Stimulated activated naive CD4-positive, alpha-beta T cell (primary cell): Measurements from ENCODE around the gene PBX1.

ENCODE experiments used
- DNase-seq, 6 experiments: peaks; one replicate each; lab custom pipeline; 2025; lab: John Stamatoyannopoulos, UW

The PBX1 gene

DNA sequence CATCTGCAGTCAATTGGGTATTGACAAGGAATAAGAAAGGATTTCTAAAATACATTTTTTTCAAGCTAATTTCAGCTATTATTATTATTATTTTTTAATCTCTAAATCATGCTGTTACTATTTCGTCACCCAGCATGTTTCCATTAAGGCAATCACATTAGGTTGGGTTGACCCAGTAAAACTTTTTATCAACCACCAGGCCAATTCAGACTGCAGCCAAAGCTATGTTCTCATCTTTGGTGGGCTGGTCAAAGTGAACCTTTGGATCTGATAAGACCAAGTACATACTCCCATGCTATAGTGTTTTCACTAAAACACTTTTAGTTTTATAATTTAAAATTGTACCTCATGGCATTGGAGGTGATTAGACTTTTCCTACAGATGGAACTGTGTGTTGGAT, 198.6 kb downstream of the PBX1 start:
- DNase-seq = no peak

DNA sequence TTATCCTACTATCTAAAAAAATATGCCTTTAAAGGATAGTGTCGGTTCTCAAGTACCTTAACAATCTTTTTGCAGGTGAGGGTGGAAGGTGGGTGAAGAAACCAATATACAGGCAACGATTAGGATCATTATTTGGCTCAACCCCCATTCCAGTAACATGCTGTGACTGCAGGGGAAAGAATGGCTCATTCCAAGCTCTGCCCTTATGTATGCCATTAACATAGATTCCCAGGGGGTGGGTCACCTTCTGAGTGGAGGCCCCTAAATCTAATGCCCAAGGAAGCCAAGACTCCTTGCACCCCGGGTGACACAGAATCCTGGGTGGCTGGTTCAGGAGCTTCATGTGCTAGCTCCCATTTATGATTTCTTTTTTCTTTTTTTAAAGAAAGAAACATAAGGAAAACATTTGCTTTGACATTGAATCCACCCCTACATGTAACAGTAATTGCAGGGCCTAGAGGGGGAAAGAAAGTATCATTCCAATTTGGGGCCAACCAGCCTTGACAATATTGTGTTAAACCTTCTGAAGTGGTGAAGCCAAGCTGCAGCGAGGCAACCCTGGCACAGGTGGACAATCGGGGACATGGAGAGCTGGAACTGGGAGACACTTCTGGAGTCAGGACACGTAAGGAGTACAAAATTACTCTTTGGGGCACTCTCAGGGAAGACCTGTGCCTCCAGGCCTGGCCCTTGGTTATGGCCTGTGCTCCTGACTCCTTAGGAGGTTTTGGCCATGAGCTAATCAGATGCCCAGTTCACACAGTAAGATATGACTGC, 200.3 kb downstream of the PBX1 start:
- no peak for DNase-seq

DNA sequence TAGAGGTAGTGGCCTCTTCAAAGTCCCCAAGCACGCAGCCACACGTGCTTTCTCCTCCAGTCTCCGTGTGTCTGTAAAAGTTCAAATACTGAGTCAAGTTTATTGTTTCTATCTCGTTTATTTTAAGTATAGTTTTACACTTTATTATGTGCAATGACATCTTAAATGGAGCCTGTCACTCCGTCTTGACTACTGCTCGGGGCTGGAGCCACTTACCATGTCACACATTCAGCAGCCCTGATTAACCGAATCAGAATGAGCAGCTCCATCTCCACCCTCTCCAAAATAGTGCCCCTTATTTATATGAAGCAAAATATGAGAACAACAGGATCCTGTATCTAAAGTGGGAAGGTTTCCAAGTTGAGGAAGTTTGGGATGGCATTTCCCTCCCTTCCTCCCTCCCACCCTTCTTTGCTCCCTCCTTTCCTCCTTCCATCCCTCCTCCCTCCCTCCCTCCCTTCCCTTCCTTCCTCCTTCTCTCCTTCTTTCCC, 201.0 kb downstream of the PBX1 start:
- DNase-seq = no peak

DNA sequence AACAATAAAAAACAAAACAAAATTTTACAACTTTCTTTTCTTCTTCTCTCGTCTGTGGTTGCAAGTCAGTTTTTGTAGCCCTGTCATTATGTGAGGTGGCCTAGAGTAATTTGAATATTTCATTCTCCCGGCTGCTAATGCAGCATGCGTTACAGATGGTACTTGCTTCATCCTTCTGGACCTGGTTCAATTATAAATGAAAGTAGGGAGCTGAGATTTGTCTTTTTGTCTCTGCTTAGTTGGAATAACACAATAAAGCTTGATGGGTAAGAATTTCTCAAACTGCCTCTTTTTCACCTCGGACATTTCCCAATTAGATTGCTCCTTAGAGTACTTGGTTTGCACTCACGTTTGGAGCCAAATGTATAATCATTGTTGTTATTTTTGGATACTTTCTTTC, 201.6 kb downstream of the PBX1 start:
- DNase-seq = no peak

DNA sequence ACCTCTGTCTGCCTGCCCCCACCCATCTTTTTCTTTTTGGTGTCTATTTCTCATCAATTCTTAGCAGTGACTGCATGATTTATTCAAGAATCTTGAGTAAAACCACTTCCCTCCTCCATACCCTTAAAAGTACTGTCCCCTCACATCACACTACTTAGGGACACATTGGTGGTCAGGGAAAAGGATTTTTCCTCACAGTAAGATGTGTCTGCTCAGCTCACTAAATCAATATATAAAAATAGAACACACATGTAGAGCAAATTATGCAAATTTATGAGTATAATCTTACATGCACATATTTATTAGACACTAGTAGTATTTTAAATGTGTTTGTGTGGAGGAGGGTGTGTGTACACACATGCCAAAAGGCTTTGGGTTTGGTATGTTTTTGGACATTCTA, 202.0 kb downstream of the PBX1 start:
- no peak for DNase-seq

DNA sequence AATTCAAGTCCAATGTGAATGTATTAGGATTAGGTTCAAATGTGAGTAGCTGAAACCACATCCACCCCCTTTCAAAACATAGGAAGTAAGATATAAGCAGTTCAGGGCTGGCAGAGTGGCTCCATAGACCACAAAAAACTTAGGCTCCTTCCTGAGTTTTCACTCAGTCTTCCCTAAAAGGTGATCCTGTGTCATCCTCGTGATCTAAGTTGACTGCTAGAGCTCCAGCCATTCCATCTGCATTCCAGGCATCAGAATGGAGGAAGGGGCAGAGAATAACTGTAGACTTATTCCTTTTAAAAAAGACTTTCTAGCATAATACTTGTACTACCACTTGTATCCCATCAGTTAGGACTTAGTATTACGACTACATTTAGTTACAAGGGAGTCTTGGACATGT, 204.1 kb downstream of the PBX1 start:
- DNase-seq = no peak

DNA sequence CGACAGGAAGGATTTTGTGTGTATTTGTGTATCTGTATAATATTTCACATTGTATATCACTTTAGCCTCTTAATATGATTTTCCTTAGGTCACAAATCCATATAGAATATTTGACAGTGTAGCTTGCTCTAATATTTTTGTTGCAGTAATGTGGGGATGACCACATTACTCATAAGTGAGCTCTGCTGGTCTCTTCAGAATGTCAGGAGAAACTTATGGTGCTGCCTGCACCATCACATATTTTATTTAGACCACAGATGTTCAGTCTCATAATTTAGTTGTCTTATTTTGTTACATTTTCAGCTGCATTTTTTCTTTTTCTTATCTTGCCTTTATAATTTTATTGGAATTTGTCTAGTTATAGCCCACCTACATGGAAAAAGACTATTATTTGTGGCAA, 205.3 kb downstream of the PBX1 start:
- DNase-seq = no peak

DNA sequence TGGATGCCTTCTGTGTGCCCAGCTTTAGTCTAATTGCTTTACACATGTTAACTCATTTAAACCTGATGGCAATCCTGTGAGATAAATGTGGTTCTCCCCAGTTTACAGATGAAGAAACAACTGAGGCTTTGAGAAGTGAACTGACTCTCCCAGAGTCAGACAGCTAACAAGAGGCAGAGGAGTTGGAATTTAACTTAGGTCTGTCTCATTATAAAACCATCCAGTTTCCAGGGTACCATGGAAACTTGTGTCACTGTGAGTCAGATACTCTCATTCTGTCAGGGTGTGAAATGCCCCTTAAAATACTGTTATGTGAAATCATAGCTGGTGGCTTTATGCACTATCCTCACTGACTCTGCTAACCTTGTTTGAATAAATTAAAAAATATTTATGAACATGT, 206.6 kb downstream of the PBX1 start:
- DNase-seq = no peak

DNA sequence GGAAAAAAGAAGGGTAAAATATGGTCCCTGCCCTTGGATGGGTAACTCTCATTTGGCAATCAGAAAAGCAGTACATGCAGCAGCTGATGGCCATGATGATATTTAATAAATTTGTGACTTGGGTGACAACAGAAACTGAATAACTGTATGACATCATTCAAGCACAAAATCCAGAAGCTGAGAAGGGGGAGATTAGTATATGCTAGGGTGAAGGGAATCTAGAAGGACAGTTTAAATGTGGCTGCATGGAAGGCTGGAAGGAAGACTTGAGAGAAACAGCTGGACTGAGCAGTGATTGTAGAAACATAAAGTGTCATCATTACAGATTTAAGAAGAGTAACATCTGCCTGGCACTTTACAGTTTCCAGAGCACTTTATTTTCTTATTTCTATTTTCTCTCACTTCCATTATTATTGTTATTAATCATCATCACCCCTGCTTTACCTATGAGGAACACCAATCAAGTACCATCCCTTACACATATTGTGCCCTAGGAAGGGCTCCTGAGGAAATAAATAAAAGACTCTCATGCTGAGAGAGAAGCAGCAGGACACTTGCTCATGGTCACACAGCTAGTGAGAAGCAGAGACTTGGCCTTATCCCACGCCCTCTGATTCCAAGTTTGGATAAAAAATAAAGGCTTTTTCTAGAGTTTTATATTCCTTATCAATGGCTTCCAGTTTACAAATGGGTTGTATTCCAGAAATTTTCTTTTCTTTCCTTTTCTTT, 207.2 kb downstream of the PBX1 start:
- no peak for DNase-seq

DNA sequence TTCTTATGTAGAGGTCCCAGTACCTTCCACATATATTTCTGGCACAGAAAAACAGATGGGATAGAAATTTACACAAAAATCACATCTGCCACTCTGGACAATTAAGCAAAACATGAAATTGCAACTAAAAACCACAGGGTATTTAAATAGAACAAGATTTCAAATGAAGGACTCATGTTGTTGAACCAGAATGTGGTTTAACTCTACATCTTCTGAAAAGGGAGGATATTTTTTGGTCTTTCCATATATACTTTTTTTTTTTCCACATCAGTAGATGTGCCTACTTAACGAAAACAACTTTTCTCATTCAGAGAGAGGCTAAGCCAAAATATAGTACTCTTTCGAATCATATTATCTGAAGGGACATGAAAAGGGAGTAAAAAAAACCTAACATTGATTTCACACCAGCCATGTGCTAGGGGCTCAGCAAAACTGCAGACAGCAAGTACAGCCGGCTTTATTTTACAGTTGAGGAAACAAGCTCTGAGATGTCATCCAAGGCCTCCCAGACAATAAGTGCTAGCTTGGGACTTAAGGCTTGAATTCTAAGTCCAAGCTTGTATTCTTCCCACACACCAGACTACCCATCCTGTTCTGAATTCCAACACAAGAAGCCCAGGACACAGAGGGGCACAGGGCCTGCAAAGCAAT, 208.9 kb downstream of the PBX1 start:
- no peak for DNase-seq

DNA sequence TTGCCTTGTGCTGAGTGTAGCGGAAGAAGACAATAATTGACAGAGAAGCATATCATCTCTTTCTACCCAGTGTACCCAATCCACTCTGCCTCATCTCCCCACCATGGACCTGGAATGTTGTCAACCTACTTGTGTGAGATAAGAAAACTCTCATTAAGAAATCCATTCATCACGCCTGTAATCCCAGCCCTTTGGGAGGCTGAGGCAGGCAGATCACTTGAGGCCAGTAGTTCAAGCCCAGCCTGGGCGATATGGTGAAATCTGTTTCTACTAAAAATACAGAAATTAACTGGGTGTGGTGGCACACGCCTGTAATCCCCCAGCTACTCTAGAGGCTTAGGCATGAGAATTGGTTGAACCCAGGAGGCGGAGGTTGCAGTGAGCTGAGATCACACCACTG, 209.6 kb downstream of the PBX1 start:
- DNase-seq = no peak

DNA sequence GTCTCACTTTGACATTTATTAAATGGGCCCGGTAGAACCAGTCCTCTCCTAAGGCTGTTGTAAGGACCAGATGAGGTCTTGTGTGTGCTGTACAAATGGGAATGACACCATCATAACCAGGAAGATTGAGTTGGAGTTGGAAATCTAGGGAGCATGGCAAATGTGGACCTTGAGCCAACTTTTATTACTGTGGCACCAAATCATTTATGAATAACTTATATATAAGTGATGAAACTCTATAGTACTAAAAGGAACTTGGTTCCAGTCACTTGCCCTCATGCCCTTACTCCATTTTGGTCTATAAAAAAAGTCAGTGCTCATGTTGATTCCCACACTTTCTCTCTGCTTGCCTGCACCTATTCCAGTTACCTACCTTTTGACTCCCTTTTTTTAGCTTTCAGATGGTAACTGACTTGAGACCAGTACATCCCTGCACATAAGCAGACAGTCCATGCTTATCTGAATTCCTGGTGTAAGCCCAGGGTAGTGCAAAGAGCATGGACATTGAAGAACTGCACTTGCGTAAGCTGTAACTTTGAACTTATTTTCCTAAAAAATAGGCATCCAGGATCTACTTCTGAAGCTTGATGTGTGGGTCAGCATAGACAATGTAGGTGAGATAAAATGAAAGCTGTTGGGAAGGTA, 210.6 kb downstream of the PBX1 start:
- no peak for DNase-seq

DNA sequence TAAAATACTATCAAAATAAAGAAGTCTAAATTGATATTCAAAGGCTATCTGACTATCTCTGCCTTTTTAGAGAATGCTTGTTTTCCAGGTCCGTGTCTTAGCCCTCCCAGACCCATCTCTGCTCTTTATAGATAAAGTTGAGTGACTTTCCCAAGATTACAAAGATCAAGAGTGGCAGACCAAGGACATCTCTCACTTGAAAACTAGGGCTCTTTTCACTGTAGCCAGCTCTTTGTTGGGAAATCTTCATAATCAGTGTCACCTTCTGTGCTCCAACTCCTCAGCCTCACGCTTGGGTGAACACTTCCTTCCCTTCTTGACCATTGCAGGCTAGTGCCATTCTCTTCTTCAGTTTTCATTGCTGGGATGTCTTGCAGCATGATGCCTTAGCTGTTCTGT, 211.1 kb downstream of the PBX1 start:
- DNase-seq = no peak

DNA sequence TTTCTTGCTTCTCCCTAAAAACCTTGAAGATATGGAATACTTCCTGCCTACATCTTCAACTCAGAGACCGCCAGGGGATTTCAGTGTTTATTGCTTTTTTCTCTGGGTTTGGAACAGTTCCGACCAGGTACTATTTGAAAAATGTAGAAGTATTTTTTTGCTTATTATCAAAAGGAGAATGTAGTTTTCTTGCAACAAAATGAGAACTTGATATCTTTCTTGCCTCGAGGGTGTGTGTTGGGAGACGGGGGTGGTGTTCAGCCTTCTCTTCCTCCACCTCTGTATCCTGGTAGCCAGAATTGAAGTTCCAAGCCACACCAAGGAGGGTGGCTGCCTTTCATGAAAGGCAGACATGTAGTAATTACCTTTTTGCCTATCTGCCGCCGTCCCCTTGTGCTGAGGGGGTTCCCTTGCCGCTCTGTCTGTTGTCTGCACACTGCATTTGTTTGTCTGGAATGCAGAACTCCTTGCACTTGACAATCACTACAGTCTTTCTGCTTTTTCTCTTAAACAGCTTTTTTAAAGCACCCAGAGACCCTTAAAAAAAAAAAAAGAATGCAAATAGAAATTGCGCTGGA, 212.1 kb downstream of the PBX1 start:
- DNase-seq = no peak

DNA sequence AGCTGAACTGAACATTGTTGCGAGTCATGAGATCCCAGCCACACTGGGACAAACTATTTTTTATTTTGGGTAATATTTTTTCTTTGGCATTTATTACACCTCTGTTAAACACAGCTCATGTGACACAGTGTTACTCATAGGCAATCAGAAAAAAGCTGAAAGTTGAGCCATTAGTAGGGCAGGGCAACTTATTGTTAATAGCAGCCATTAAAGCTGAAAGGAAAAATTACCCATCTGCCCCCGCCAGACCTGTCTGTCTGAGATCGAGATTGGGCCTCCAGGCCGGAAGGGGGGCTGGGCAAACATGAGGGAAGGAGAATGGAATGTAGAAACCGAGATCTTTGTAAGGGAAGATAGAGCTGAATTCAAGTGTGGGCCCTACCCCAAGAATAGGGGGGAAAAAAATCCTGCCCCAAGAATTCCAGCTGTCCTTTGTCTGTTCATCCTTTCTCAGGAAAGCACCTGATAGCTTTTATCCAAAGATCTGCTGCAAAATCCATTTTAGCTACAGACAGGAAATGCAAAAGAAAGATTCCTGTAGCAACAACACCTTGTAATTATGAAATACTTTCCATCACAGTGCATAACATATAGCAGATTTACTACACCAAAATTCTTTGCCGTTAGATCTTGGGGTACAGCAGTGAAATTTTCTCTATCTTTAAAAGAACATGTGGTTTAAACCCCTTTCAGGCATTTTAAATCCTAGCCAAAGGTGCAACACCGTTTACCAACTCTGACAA, 212.8 kb downstream of the PBX1 start:
- no peak for DNase-seq

DNA sequence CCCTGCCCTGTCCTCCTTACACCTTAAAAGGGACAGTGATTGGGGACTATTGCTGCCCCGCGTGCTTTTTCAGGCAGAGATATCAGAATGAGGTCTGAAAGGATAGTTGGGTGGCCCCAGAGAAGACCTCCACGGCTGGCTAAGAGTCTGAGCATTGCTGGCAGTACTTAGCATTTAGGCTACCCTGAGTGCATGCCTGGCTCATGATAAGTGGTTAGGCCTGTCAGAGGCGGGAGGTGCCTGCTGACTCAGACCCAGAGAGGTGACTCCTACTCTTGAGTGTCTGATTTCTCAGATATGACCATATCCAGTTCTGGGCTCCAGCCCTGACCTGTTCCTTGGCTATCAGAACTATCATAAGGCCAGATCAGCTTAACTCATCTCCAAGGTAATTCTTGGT, 213.7 kb downstream of the PBX1 start:
- DNase-seq = no peak

DNA sequence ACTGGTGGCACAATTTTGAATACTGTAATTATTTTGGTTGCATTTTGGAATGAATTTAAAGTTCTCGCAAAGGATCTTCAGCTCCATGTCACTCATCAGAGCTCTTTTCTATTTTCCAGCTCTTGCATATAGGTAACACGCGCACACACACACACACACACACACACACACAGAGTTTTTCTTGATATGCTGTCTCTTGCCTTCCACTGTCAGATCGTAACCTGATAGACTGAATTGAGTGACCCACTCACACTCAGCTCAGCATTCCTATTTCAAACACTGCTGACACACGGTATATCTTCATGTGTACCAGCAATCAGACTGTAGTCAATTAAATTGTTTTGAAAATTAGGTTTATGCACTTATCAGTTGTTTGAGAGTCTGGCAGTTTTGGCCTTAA, 214.1 kb downstream of the PBX1 start:
- no peak for DNase-seq

DNA sequence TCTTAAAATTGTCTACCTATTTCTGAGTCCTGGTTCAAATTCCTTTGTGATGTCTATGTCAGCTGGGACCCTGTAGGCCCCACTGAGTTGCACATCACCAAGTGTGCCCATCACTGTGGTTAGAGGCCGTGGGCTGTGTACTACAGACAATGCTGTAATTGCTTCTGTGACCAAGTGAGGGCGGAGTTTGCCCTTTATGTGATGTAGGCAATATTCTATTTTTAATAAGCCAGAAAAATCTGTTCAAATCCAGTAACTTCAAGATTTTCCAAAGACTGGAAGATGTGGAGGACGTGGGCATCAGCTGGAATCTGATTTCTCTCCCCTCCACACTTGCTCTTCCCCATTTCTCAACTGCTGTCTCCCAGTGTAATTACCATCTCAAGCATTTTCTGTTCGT, 215.4 kb downstream of the PBX1 start:
- DNase-seq = no peak

DNA sequence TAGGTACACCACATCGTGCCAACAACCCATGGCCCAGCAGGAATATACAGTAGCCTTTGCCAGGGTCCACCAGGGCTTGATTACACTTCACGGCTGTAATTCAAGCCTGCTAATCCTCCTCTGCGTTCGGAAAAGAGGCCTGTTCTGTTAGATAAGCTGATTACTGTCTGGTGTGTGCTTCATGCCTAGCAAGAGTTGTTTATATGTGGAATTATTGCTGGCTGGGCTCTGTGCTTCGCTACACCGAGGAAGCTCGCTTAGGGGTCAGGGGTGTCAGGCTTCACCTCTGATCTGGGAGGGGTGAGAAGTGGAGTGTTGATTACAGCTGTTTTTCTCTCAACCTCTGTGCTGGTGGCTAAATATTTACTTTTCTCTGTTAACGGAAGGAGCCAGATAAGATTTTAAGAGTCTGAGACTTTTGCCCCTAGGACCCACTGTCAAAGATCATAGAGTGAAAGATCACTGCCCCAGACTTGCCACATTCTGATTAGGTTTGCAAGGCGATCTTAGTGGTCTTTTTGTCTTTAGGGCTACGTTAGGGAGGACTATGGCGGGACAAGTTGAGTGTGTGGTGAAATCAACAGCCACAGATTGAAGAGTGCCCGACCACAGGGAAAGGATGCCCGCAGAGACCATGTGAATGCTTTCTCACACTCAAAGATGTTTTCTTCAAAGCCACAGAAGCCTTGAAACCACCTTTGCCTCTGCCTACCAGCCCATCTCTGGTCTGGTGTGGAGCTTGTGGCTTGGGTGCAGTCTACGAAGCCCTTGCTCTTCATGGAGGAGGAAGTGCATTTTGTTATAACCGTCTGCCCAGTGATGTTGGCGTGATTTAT, 216.1 kb downstream of the PBX1 start:
- no peak for DNase-seq

DNA sequence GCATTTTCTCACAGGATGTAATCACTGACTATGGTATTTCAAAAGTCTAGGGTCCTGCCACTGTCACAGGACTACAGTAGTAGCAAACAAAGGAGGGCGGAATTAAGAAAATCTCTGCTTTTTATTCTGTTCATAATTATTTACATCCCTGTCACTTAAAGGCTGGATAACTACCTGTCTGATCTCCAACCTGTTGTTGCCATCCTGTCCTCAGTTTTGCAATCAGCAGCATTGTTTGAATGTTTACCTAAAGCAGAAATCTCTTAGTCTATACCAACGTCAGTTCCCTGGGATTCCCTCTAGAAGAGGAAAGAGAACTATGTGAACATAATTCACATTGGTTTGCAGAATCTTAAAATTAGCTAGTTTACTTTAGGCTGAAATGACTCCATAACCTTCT, 218.5 kb downstream of the PBX1 start:
- no peak for DNase-seq

DNA sequence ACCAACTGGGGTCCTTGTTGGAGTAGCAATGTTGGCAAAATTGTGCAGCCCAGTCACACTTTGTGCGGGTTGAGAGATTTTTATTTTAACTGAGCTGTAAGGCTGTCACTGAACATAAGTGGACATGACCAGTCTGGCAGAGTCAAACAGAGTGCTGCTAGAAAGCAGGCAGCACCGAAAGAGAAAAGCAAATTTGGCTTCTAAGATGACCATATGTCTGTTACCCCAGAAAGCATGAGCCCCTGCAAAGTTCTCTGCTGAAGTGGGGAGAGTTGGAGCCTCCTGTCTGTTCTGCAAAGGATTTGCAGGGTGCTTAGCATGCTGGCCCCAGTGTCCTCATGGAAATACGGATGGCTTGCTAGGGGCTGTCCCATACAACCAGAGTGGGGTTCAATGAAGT, 220.4 kb downstream of the PBX1 start:
- no peak for DNase-seq
